CD4-positive, CD25-positive, alpha-beta regulatory T cell (primary cell): ENCODE measurements around the gene DDX54. TPM values are rescaled to one million over a fixed set of nuclear protein-coding genes. Genes with fewer than 3 reads are reported as not detected.

Experiments
- ATAC-seq, 2 donors: fragments of 150-1000 bp; cut with Tn5 transposase; one replicate each; pipeline ENCODE4 v1.10.0; 2021; ENCODE audit warnings: low read depth in 2 of 2, moderate number of reproducible peaks in 2 of 2, moderate library complexity in 1 of 2
- DNase-seq, 3 donors: peaks; one replicate each; pipeline versions ENCODE4 v3.0.0 to v3.0.0-alpha.2; 2012 to 2022; ENCODE audit warnings: mixed read lengths in 1 of 3
- H3K27ac ChIP-seq: one replicate; pipeline ENCODE4 v1.7.0; 2013; ENCODE audit warnings: mild to moderate bottlenecking, low read length; ENCODE audit not compliant: insufficient read depth, poor library complexity, severe bottlenecking
- H3K27me3 ChIP-seq: one replicate; pipeline ENCODE4 v1.7.0; 2013; ENCODE audit warnings: low read length; ENCODE audit not compliant: control insufficient read depth, insufficient read depth
- H3K36me3 ChIP-seq: one replicate; pipeline ENCODE4 v1.7.0; 2013; ENCODE audit warnings: mild to moderate bottlenecking, low read length, moderate library complexity; ENCODE audit not compliant: control insufficient read depth, insufficient read depth
- H3K4me1 ChIP-seq: 2 replicates; pipeline ENCODE4 v1.7.0; 2013; ENCODE audit warnings: mild to moderate bottlenecking, low read length; ENCODE audit not compliant: insufficient read depth, control insufficient read depth, poor library complexity, severe bottlenecking
- H3K4me3 ChIP-seq: one replicate; pipeline ENCODE4 v1.7.0; 2013; ENCODE audit warnings: low read depth, mild to moderate bottlenecking, low read length, moderate library complexity
- H3K9me3 ChIP-seq, 2 experiments: 1 replicate in 1 of 2; 2 replicates in 1 of 2; pipeline ENCODE4 v1.7.0; 2013; ENCODE audit warnings: low read length in 2 of 2, mild to moderate bottlenecking in 1 of 2, moderate library complexity in 1 of 2; ENCODE audit not compliant: control insufficient read depth in 2 of 2
- H3K27ac Mint-ChIP-seq, 3 donors: one replicate each; pipeline ENCODE4 v1.8.0; 2020 to 2022; ENCODE audit warnings: mild to moderate bottlenecking in 3 of 3, mixed read lengths in 3 of 3, moderate library complexity in 2 of 3
- H3K27me3 Mint-ChIP-seq: one replicate; pipeline ENCODE4 v1.8.0; 2022; ENCODE audit warnings: mild to moderate bottlenecking, mixed read lengths
- H3K36me3 Mint-ChIP-seq: one replicate; pipeline ENCODE4 v1.8.0; 2020; ENCODE audit warnings: mixed read lengths
- H3K4me1 Mint-ChIP-seq, 4 donors: one replicate each; pipeline ENCODE4 v1.8.0; 2020 to 2022; ENCODE audit warnings: mixed read lengths in 4 of 4, mild to moderate bottlenecking in 1 of 4
- H3K4me3 Mint-ChIP-seq, 4 donors: one replicate each; pipeline ENCODE4 v1.8.0; 2020 to 2022; ENCODE audit warnings: mild to moderate bottlenecking in 4 of 4, mixed read lengths in 4 of 4, moderate library complexity in 3 of 4
- H3K9me3 Mint-ChIP-seq, 7 donors: one replicate each; pipeline ENCODE4 v1.8.0; 2020 to 2022; ENCODE audit warnings: mixed read lengths in 7 of 7, mild to moderate bottlenecking in 3 of 7, moderate library complexity in 2 of 7
- polyA plus RNA-seq, 4 donors: library from polyadenylated mRNA; unstranded; fragments of 300-500 nt; fragmentation: Illumina TruSeq; gene quantifications; one replicate each; pipeline ENCODE4 v1.2.3, GENCODE V29; 2021
- total RNA-seq: library from RNA; stranded (reverse); gene quantifications from one replicate; pipeline ENCODE4 v1.2.3, GENCODE V29; 2022

DDX54 gene
- total and polyA plus RNA-seq, 5 donors from 2014 or later: 12.5 to 75.5 (median 18.4) TPM

- no peaks in the 10 kb centered on the region for H3K36me3 ChIP-seq
- peaks cover 4% of the 10 kb centered on the region for H3K4me1 ChIP-seq
- Mint-ChIP-seq H3K36me3 (no peaks in the 10 kb centered on the region), H3K4me3 (no peak overlapping the region), H3K4me1 (peaks cover 0 to 18% (median 0%) of the 10 kb centered on the region in 4 donors), H3K27ac (no peak overlapping the region), H3K9me3 (no peaks in the 10 kb centered on the region), H3K27me3 (no peaks in the 10 kb centered on the region)
- H3K9me3 ChIP-seq: no peaks in the 10 kb centered on the region
- no peak overlapping the region for H3K27ac ChIP-seq
- DNase-seq (no peak), ATAC-seq (no peak)
- no peaks in the 10 kb centered on the region for H3K27me3 ChIP-seq
- no peak overlapping the region for H3K4me3 ChIP-seq
These were observed 77.0 kb downstream of the DDX54 start for GRCh38 chr12:113108308-113108707.

Other genes with a start within 250 kb of the DDX54 start
- 36.5 TPM for gene OAS3, start 247.0 kb downstream of the DDX54 start, total RNA-seq
- gene OAS3, start 247.0 kb downstream of the DDX54 start, polyA plus RNA-seq: 10 to 100 TPM; 12.2 to 17.7 (median 14.5) TPM
- 82.2 TPM for gene OAS2, start 207.0 kb downstream of the DDX54 start, total RNA-seq
- 10 to 100 TPM; 58.2 to 82.2 (median 73.4) TPM for gene OAS2, start 207.0 kb downstream of the DDX54 start, polyA plus RNA-seq
- 7.8 TPM for gene DTX1, start 128.7 kb downstream of the DDX54 start, total RNA-seq
- gene DTX1, start 128.7 kb downstream of the DDX54 start, polyA plus RNA-seq: 1 to 10 TPM in 1 of 4 donors, under 1 TPM in 3; 0.64 to 1.1 (median 0.84) TPM
- not detected for gene RASAL1, start 49.7 kb downstream of the DDX54 start, total RNA-seq
- gene RASAL1, start 49.7 kb downstream of the DDX54 start, polyA plus RNA-seq: under 1 TPM in 3 of 4 donors, not detected in 1; 0.42 to 0.79 (median 0.73) TPM
- 0.42 TPM for gene CFAP73, start 35.8 kb downstream of the DDX54 start, total RNA-seq
- not detected for gene CFAP73, start 35.8 kb downstream of the DDX54 start, polyA plus RNA-seq
- gene RITA1, start 243 bp upstream of the DDX54 start, total RNA-seq: 10.1 TPM
- gene RITA1, start 243 bp upstream of the DDX54 start, polyA plus RNA-seq: 10 to 100 TPM; 20.4 to 38.3 (median 24.2) TPM
- 44.9 TPM for gene TPCN1, start 36.0 kb upstream of the DDX54 start, total RNA-seq
- 1 to 10 TPM; 5.2 to 9.5 (median 8.4) TPM for gene TPCN1, start 36.0 kb upstream of the DDX54 start, polyA plus RNA-seq
- gene SLC8B1, start 149.6 kb upstream of the DDX54 start, total RNA-seq: 77.8 TPM
- gene SLC8B1, start 149.6 kb upstream of the DDX54 start, polyA plus RNA-seq: 10 to 100 TPM; 47.4 to 95.0 (median 66.1) TPM
- 14.4 TPM for gene PLBD2, start 173.1 kb upstream of the DDX54 start, total RNA-seq
- 1 to 10 TPM; 4.9 to 7.0 (median 6.2) TPM for gene PLBD2, start 173.1 kb upstream of the DDX54 start, polyA plus RNA-seq
- gene SDS, start 218.4 kb upstream of the DDX54 start, total RNA-seq: not detected
- not detected for gene SDS, start 218.4 kb upstream of the DDX54 start, polyA plus RNA-seq
- gene SDSL, start 236.9 kb upstream of the DDX54 start, total RNA-seq: not detected
- gene SDSL, start 236.9 kb upstream of the DDX54 start, polyA plus RNA-seq: 1 to 10 TPM in 1 of 4 donors, not detected in 3; 1.8 TPM